Endodermal cell (in vitro differentiated cells): Measurements from ENCODE around the gene MTMR4. TPM values are rescaled to one million over a fixed set of nuclear protein-coding genes. Genes with fewer than 3 reads are reported as not detected.

Source experiments
- DNase-seq: peaks from one replicate; pipeline ENCODE4 v3.0.0-alpha.2; 2017
- H3K27ac ChIP-seq: 2 replicates; pipeline ENCODE4 v1.5.1; 2013; ENCODE audit warnings: mild to moderate bottlenecking, low read depth, low read length, moderate library complexity
- H3K27me3 ChIP-seq: 2 replicates; pipeline ENCODE4 v1.6.1; 2013; ENCODE audit warnings: mild to moderate bottlenecking, low read length, moderate library complexity; ENCODE audit not compliant: insufficient read depth, control insufficient read depth, poor library complexity, severe bottlenecking
- H3K36me3 ChIP-seq: 2 replicates; pipeline ENCODE4 v1.7.0; 2013; ENCODE audit warnings: mild to moderate bottlenecking, low read length, moderate library complexity; ENCODE audit not compliant: control insufficient read depth, insufficient read depth
- H3K4me1 ChIP-seq: one replicate; pipeline ENCODE4 v1.7.0; 2013; ENCODE audit warnings: low read length; ENCODE audit not compliant: control insufficient read depth, insufficient read depth
- H3K4me3 ChIP-seq: 2 replicates; pipeline ENCODE4 v1.5.1; 2013; ENCODE audit warnings: mild to moderate bottlenecking, low read length, moderate library complexity
- H3K9ac ChIP-seq: 2 replicates; pipeline ENCODE4 v1.6.1; 2013; ENCODE audit warnings: mild to moderate bottlenecking, low read length, moderate library complexity; ENCODE audit not compliant: poor library complexity, severe bottlenecking; ENCODE audit errors: extremely low read depth
- H3K9me3 ChIP-seq: 2 replicates; pipeline ENCODE4 v1.6.1; 2013; ENCODE audit warnings: mild to moderate bottlenecking, low read length, moderate library complexity; ENCODE audit not compliant: control insufficient read depth
- H3K27ac Mint-ChIP-seq: 2 replicates; pipeline ENCODE4 v1.8.0; 2020; ENCODE audit warnings: mixed read lengths
- H3K27me3 Mint-ChIP-seq: 2 replicates; pipeline ENCODE4 v1.8.0; 2021; ENCODE audit warnings: mild to moderate bottlenecking, mixed read lengths; ENCODE audit not compliant: insufficient read depth
- H3K36me3 Mint-ChIP-seq: 2 replicates; pipeline ENCODE4 v1.8.0; 2020; ENCODE audit warnings: low read depth, mixed read lengths
- H3K4me1 Mint-ChIP-seq: 2 replicates; pipeline ENCODE4 v1.8.0; 2020; ENCODE audit warnings: mixed read lengths
- H3K4me3 Mint-ChIP-seq: 2 replicates; pipeline ENCODE4 v1.8.0; 2020; ENCODE audit warnings: mild to moderate bottlenecking, moderate library complexity, mixed read lengths
- H3K9me3 Mint-ChIP-seq: 2 replicates; pipeline ENCODE4 v1.8.0; 2020; ENCODE audit warnings: mild to moderate bottlenecking, mixed read lengths
- CTCF ChIP-seq: fragments of 200-600 bp; sonication (generic); conservative IDR thresholded peaks from 2 replicates; pipeline ENCODE4 v1.5.0; 2021; ENCODE audit warnings: antibody characterized with exemption, mild to moderate bottlenecking
- WGBS, 2 experiments: methylation state at CpG; one replicate each; pipeline versions ENCODE4 v1.1.5 to v1.1.7; 2013; ENCODE audit warnings: missing lambda C conversion rate in 2 of 2, mixed read lengths in 1 of 2; ENCODE audit not compliant: insufficient coverage in 1 of 2, insufficient read length in 1 of 2; 5-methylcytosine and 5-hydroxymethylcytosine counted together
- total RNA-seq, 2 donors: library from RNA; stranded (reverse); fragmentation: NEBNext Ultra II Directional in 1 of 2; extraction: Animal tissue kit (Norgen Biotek cat#: 25700) in 1 of 2; gene quantifications; 2 replicates in 1 of 2; 3 replicates in 1 of 2; pipeline ENCODE4 v1.2.1, GENCODE V29; 2021

Gene MTMR4
- total RNA-seq, 2 donors from 2014 or later, result 39.4 to 52.9 TPM

GRCh38 chr17:58533616-58534188 is 19.3 kb upstream of the MTMR4 start:
- Mint-ChIP-seq H3K9me3 (no peaks in the 10 kb centered on the region), H3K36me3 (no peaks in the 10 kb centered on the region), H3K4me3 (no peak overlapping the region), H3K4me1 (peaks cover 13% of the 10 kb centered on the region), H3K27me3 (peaks cover 73% of the 10 kb centered on the region), H3K27ac (no peak overlapping the region)
- Histone ChIP-seq H3K27me3 (peaks cover 55% of the 10 kb centered on the region), H3K36me3 (no peaks in the 10 kb centered on the region), H3K9me3 (no peaks in the 10 kb centered on the region), H3K27ac (no peak overlapping the region), H3K4me3 (no peak overlapping the region), H3K9ac (no peak overlapping the region), H3K4me1 (peaks cover under 1% of the 10 kb centered on the region)
- no peak for DNase-seq
- WGBS, 2 experiments, result 86 to 88% methylated on average over 3 to 5 of the region's 5 CpGs
- TF ChIP-seq CTCF, result no peak

GRCh38 chr17:58532555-58532951 is 18.1 kb upstream of the MTMR4 start:
- WGBS, 2 experiments, result 82 to 92% methylated on average over 2 to 3 of the region's 3 CpGs
- Histone ChIP-seq H3K4me1 (peaks cover 6% of the 10 kb centered on the region), H3K4me3 (peak overlapping the region; percentile 79), H3K36me3 (no peaks in the 10 kb centered on the region), H3K9me3 (no peaks in the 10 kb centered on the region), H3K27me3 (peaks cover 55% of the 10 kb centered on the region), H3K27ac (no peak overlapping the region), H3K9ac (peak overlapping the region; percentile 6)
- Mint-ChIP-seq H3K27me3 (peaks cover 71% of the 10 kb centered on the region), H3K4me3 (peak overlapping the region; percentile 51), H3K27ac (no peak overlapping the region), H3K4me1 (peaks cover 17% of the 10 kb centered on the region), H3K9me3 (no peaks in the 10 kb centered on the region), H3K36me3 (no peaks in the 10 kb centered on the region)
- TF ChIP-seq CTCF, result no peak
- no peak for DNase-seq

GRCh38 chr17:58531661-58532554 is 17.5 kb upstream of the MTMR4 start:
- TF ChIP-seq CTCF, result no peak
- WGBS, 2 experiments, result 0 to 2% methylated on average over 32 to 82 of the region's 82 CpGs
- DNase-seq, result peak; percentile 91
- H3K9me3 Mint-ChIP-seq, result no peaks in the 10 kb centered on the region
- peak overlapping the region; percentile 79 for H3K4me3 ChIP-seq
- peaks cover 70% of the 10 kb centered on the region for H3K27me3 Mint-ChIP-seq
- peak overlapping the region; percentile 6 for H3K9ac ChIP-seq
- H3K9me3 ChIP-seq, result no peaks in the 10 kb centered on the region
- H3K27ac Mint-ChIP-seq, result no peak overlapping the region
- H3K27ac ChIP-seq, result no peak overlapping the region
- H3K36me3 ChIP-seq, result no peaks in the 10 kb centered on the region
- no peaks in the 10 kb centered on the region for H3K36me3 Mint-ChIP-seq
- peak overlapping the region; percentile 51 for H3K4me3 Mint-ChIP-seq
- peaks cover 6% of the 10 kb centered on the region for H3K4me1 ChIP-seq
- peaks cover 17% of the 10 kb centered on the region for H3K4me1 Mint-ChIP-seq
- peaks cover 55% of the 10 kb centered on the region for H3K27me3 ChIP-seq
